Colon (tissue), 2 donors: ENCODE data around the gene ATG16L1.

Experiments used
- FAIRE-seq: peaks from 2 replicates; lab custom pipeline; 2012; peaks lifted over from hg19 to GRCh38; lab: Jason Lieb, UNC
- donor health status: control.
- donor health status: control.

ATG16L1 gene

GRCh38 chr2:233260661-233261060 is 9.2 kb downstream of the ATG16L1 start:
- FAIRE-seq = no peak

GRCh38 chr2:233261819-233262555 is 10.5 kb downstream of the ATG16L1 start:
- FAIRE-seq = no peak

DNA sequence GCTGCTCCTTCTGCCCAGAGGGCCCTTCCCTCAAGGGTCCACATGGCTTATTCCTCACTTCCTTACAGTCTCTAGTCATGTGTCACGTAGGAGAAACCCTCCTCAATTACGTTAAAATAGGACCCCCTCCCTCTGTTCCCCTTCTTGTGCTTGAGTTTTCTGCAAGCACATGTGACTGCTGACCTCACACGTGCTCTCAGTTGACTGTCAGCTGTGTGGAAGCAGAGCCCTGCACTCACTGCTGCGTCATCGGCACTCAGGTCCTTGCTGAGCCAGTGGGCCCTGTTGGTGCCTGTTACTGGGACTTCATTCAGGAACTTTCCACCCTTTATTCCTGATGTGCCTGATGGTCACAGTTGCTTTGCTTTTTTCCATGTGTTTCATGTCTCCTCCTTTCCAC is 11.1 kb downstream of the ATG16L1 start:
- no peak for FAIRE-seq

DNA sequence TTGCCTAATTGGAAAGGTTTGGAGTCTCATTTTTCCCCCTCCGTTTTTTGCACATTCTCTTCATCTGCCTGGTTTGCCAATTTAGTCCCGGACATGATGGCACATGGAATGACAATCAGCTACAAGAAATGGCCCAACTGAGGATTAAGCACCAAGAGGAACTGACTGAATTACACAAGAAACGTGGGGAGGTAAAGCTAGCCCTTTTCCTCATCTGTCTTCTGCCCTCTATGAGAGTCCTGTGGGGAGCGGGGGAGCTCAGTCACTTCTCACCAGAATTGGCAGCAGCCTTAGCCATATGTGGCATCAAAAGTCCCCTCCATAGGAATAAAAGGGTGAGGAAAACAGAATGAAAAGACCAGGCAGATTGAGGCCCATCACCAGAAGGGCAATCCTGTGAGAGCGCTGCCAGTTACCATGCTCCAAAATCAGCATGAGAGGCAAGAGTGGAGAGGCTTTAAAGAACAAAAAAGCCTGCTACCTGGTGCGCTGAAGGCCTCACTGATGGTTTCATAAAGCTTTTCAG is 11.6 kb downstream of the ATG16L1 start:
- FAIRE-seq = no peak

GRCh38 chr2:233264667-233265066 is 13.2 kb downstream of the ATG16L1 start:
- no peak for FAIRE-seq

DNA sequence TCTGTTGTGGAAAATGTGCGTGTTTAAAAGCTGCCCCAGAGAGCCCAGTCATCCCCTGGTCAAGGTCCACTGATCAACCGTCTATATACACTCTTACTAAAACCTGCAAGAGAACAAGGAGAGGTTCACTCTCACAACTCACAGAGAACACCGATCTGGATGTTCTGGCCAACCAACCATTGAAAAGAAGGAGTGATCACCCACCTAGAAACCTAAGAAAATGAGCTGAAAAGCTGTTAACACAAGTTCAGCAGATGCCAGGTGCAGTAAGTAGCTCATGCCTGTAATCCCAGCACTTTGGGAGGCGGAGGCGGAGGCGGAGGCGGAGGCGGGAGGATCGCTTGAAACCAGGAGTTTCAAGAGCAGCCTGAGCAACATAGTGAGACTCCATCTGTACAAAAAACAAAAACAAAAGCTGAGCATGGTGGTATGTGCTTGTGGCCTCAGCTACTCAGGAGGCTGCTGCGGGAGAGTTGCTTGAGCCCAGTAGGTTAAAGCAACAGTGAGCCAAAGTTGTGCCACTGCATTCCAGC is 14.5 kb downstream of the ATG16L1 start:
- FAIRE-seq = no peak

DNA sequence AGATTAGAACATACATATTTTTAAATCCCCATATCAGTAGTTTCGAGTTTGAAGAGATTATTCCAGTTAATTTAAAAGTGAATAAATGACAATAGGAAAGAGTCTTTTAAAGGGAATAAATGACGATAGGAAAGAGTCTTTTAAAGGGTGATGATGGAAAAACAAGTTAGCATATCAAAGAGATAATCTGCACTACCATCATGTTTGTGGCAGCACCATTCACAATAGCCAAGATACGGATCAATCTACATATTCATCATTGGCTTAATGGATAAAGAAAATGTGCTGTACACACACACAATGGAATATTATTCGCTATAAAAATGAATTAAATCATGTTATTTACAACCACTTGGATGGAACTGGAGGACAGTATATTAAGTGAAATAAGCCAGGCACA is 15.0 kb downstream of the ATG16L1 start:
- FAIRE-seq = no peak

GRCh38 chr2:233267516-233268245 is 16.2 kb downstream of the ATG16L1 start:
- no peak for FAIRE-seq

DNA sequence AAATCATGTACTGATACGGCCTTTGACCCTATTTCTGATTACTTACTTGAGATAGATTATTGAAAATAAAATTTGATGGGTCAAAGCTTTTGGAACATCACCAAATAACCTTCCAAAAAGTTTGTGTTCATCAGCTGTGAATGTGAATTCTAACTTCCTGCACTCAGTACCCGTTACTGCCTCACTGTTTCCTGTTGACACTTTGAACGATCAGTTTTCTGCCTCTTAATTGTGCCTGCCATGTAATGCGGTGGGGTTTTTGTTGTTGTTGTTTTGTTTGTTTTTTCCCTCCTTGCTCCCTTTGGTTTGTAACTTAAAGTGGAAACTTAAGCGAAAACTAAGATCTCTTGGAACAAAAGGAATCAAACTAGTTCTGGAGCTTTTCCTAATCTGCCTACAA is 18.9 kb downstream of the ATG16L1 start:
- FAIRE-seq = no peak

- no peak for FAIRE-seq
Observed at GRCh38 chr2:233270951-233271350, 19.5 kb downstream of the ATG16L1 start.

DNA sequence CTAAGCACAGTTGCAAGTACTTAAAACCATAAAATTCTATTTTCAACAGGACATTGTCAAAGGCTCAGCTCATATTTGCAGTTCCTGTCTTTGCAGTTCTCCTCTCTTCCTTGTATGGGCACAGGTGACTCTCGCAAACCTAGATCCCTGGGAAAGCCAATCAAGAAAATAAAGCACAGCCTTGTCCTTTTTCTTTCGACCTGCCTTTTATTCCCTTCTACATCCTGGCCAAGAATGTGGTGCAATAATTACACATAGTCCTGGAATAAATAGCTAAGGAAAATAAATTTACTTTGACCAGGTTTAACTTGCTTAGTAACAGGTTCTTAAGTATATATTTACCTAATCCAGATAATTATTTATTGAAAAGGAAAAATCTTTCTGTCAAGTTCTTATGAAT is 20.2 kb downstream of the ATG16L1 start:
- no peak for FAIRE-seq

GRCh38 chr2:233273120-233273519 is 21.6 kb downstream of the ATG16L1 start:
- FAIRE-seq = no peak

DNA sequence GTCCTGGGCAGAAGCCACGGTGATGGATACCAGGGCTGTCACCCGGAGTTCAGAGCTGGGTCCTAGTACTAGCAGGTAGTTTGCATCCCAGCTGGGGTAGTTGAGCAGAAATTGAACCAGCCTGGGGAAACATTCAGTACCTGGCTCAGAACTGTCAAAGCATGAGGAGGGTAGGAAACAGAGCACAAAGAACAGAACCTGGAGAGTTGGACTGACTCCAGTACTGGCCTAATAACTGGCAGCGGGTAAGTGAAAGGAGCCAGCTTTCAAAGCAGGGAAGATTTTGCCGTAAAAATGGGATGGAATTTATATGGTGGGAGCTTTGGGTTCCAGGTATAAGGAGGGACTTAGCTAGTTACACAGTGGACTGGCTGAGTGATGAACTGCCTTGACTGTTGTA is 23.8 kb downstream of the ATG16L1 start:
- FAIRE-seq = no peak

DNA sequence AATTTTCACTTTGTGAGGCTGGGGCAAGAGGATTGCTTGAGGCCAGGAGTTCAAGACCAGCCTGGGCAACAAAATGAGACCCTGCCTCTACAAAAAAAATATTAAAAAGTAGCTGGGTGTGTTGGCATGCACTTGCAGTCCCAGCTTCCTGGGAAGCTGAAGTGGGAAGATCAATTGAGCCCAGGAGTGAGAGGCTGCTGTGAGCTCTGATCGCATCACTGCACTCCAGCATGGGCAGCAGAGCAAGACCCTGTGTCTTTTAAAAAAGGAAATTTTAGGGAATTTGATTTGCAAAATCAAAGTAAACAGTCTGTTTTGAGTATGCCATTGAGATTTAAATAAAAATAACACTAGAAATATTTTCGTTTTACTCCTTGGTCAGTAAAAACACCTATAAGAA is 27.4 kb downstream of the ATG16L1 start:
- no peak for FAIRE-seq

- no peak for FAIRE-seq
Observed at GRCh38 chr2:233280114-233280693, 28.7 kb downstream of the ATG16L1 start.

DNA sequence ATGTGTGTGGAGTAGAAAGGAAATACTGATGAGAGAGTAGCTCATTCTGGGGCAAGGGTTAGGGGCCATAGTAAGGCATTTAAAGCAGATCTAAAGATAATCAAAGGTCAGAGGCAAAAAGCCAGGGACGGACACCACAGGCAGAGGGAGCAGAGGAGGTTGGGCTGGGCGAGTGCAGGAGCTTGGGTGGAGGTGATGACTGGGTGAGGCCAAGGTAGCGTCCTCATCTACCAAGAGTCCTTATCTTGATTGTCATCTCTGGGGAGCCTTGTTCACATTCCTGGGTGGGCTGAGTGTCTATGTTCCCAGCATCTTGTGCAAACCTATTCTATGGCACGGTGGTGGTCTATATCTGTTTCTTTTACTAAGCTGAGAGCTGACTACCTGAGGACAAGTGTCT is 30.1 kb downstream of the ATG16L1 start:
- no peak for FAIRE-seq

DNA sequence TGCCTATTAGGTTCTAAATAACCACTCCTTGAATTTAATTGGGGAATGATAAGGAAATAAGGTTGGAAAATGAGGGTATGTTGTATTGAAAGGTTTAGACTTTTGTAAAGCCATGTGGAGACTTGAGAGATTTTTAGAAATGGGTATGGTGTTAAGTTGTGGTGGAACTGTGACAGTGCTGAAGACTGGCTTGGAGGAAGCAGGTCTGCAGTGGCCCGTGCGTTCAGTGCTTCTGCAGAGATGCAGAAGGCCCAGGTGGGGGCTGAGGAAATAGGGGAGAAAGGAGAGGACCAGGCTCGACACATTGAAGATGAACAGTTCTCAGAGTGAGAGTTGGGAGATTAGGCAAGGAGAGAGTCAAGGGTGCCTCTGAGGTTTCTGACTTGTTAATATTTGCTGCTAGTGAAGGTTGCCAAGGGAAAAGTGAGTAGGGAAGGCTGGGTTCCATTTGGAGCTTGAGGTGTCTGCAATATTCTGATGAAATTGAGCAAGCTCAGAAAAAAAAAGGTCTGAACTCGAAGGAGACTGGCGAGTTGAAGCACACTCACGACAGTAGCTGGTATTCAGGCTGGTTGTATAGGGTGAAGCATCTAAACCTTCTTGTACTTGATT is 30.6 kb downstream of the ATG16L1 start:
- FAIRE-seq = no peak

DNA sequence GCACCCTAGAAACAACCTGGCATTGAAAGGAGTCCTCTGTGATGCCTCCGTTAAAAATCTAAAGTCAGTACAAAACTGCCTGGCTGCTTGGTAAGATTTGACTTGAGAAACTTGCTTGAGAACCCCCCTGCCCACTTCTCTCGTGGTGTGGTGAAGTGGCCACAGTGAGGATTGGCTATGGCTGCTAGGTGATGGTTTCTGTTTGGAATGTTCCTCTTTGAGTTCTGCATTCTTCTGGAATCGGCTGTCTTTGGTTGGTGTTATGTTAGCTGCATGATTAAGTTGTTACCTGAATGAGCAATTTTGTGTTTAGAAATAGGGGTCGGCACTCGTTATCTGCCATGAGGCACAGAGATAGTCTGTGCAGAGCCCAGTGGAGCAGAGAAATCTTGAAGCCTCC is 34.4 kb downstream of the ATG16L1 start:
- FAIRE-seq = no peak

DNA sequence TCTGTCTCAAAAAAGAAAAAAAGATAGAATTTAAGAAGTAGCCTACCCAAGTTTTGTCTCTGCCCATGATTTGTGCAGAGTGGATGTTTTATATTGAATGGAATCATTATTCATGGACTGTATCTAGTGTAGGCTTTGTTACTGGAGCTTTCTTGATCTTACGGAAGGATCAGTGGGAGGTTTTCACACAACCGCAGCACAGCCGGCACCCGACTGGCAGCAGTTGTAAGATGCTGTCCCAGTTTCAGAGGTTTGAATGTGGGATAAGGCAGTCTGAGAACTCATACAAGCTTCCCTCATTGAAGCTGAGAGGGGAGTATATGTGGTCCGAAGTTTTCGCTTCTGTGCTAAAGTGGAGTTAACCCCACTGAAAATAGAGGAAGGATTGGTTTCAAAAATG is 36.4 kb downstream of the ATG16L1 start:
- no peak for FAIRE-seq

DNA sequence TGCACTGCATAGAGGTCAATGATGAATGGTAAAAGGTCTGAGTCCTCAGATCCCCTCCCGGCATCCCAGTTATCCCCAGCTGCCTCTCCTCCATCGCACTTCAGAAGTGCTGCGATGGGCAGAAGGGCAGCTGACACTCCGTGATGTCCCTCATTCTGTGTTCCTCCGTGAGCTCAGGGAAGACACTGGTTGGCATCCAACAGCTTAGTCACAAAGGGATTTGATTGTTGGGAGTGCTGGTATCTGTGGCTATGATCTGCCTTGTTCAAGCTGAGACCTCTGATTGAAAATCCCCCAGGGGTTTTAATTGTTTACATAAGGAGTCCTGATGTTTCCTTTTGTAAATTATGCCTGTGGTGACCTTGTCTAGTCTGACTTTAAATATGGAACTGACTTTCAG is 37.2 kb downstream of the ATG16L1 start:
- no peak for FAIRE-seq

DNA sequence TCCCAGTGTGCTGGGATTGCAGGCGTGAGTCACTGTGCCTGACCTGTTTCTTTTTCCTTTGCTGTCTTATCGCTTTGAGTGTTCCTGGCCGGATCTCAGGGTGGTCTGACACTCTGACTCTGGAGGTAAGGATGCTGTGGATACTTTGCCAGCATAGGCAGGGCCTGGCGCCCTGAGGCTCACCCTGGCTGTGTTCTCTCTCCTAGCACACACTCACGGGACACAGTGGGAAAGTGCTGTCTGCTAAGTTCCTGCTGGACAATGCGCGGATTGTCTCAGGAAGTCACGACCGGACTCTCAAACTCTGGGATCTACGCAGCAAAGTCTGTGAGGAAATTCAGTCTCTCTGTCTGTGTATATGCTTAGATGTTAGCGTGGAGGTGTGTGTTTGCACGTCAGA is 38.2 kb downstream of the ATG16L1 start:
- FAIRE-seq = no peak

GRCh38 chr2:233290051-233290845 is 38.8 kb downstream of the ATG16L1 start:
- no peak for FAIRE-seq
